Measurements from ENCODE around the gene POLA2. TPM values are rescaled to one million over a fixed set of nuclear protein-coding genes. Genes with fewer than 3 reads are reported as not detected.

POLA2 gene
- total and polyA plus RNA-seq, 2 donors (not counting 3 experiments of a cell fraction or from before 2014, with no cell fraction given), result 24.0 to 30.0 TPM

GRCh38 chr11:65304110-65304509 is 42.3 kb downstream of the POLA2 start:
- Histone ChIP-seq H3K36me3 (ENCODE audit: control insufficient read depth in 2 of 2, extremely low read depth in 1 of 2, insufficient read depth in 2 of 2, low read length in 2 of 2) (no peaks in the 10 kb centered on the region), H3K9ac (replicated peaks; ENCODE audit: extremely low read depth, insufficient read depth, low read length) (no peak overlapping the region), H3K4me2 (ENCODE audit: insufficient read depth, low read length) (no peak overlapping the region), H3K79me2 (ENCODE audit: control insufficient read depth, insufficient read depth, low read length) (no peaks in the 10 kb centered on the region), H4K20me1 (replicated peaks; ENCODE audit: control insufficient read depth, extremely low read depth, insufficient read depth, low read length) (no peaks in the 10 kb centered on the region), H3K27me3 (ENCODE audit: control insufficient read depth in 2 of 2, insufficient read depth in 2 of 2, low read length in 2 of 2) (no peaks in the 10 kb centered on the region), H3K27ac (ENCODE audit: insufficient read depth, low read depth, low read length) (no peak overlapping the region), H3K9me3 (replicated peaks; ENCODE audit: control insufficient read depth, insufficient read depth, low read length) (no peaks in the 10 kb centered on the region), H3K4me3 (replicated peaks in 1 of 3; ENCODE audit: insufficient read depth in 1 of 3, low read depth in 1 of 3, low read length in 3 of 3) (no peak overlapping the region), H3K9me1 (replicated peaks; ENCODE audit: control insufficient read depth, extremely low read depth, insufficient read depth, low read length) (no peaks in the 10 kb centered on the region), H3K4me1 (ENCODE audit: control insufficient read depth, extremely low read depth, insufficient read depth, low read length) (peaks cover 16% of the 10 kb centered on the region), H2AFZ (ENCODE audit: low read depth, low read length) (no peak overlapping the region)
- BruUV-seq (replicated peaks), result no TSS peak
- no peak for TF ChIP-seq CTCF (IDR thresholded peaks at IDR 0.05; ENCODE audit: extremely low read depth in 1 of 2, insufficient read depth in 1 of 2, low read depth in 1 of 2, low read length in 2 of 2)
- no peak for TF ChIP-seq MAX (IDR thresholded peaks at IDR 0.05; ENCODE audit: insufficient read depth, insufficient read length)
- TF ChIP-seq JUN (IDR thresholded peaks at IDR 0.05; ENCODE audit: borderline replicate concordance, insufficient read depth, insufficient read length, low read depth), result no peak
- no peak for TF ChIP-seq POLR2A (IDR thresholded peaks at IDR 0.05; ENCODE audit: low read depth, low read length)
- TF ChIP-seq FOS (IDR thresholded peaks at IDR 0.05; ENCODE audit: borderline replicate concordance, insufficient read depth, low read length), result no peak
- no peak for TF ChIP-seq GATA2 (IDR thresholded peaks at IDR 0.05; ENCODE audit: insufficient read depth, insufficient read length, low read depth, low read length)
- no peak for TF ChIP-seq POLR2AphosphoS5 (IDR thresholded peaks at IDR 0.05; ENCODE audit: insufficient read depth, low read depth, low read length)
- no peak for DNase-seq (ENCODE audit: low read depth, low spot score)
- FAIRE-seq, result no peak
- ChIA-PET CTCF (interaction anchor here (1.3 kb wide), 1 partner anchor 12 kb away, joined by 3 read pairs; no protein-coding TSS in a partner anchor), POLR2A (no interaction called here)
- intact Hi-C loops (cut with micrococcal nuclease) (no loop called here), dilution Hi-C loops (cut with MboI; ENCODE audit: extremely low pct_ligation_motif_present, low sequenced_read_pairs) (no loop called here)

All from endothelial cell of umbilical vein (primary cell).